HUES64 (cell line): ENCODE data around the gene REG3G.

Experiments
- H3K27ac ChIP-seq: 2 replicates; pipeline ENCODE4 v1.7.0; 2013; ENCODE audit warnings: low read depth, low read length, inconsistent platforms
- H3K27me3 ChIP-seq: 2 replicates; pipeline ENCODE4 v1.6.1; 2013; ENCODE audit warnings: mild to moderate bottlenecking, low read length; ENCODE audit not compliant: insufficient read depth
- H3K36me3 ChIP-seq: 2 replicates; pipeline ENCODE4 v1.6.1; 2013; ENCODE audit warnings: mild to moderate bottlenecking, low read length; ENCODE audit not compliant: insufficient read depth
- H3K4me1 ChIP-seq: 2 replicates; pipeline ENCODE4 v1.6.1; 2013; ENCODE audit warnings: mild to moderate bottlenecking, low read length, moderate library complexity; ENCODE audit not compliant: insufficient read depth
- H3K4me3 ChIP-seq: 2 replicates; pipeline ENCODE4 v1.5.1; 2013; ENCODE audit warnings: mild to moderate bottlenecking, low read length, moderate library complexity
- H3K9ac ChIP-seq: 2 replicates; pipeline ENCODE4 v1.6.1; 2013; ENCODE audit warnings: mild to moderate bottlenecking, low read depth, low read length
- H3K9me3 ChIP-seq: 2 replicates; pipeline ENCODE4 v1.6.1; 2013; ENCODE audit warnings: low read depth, low read length; ENCODE audit not compliant: insufficient read depth
- WGBS: fragments of 150-250, 120-280 bp; methylation state at CpG from one replicate; pipeline ENCODE4 v1.1.7; 2013; ENCODE audit warnings: missing lambda C conversion rate; 5-methylcytosine and 5-hydroxymethylcytosine counted together

REG3G gene

GRCh38 chr2:78992807-78993517 lies 32.5 kb upstream of the REG3G start:
- H3K27me3 ChIP-seq = peaks cover 31% of the 10 kb centered on the region
- H3K36me3 ChIP-seq = no peaks in the 10 kb centered on the region
- H3K9ac ChIP-seq = no peak overlapping the region
- H3K27ac ChIP-seq = no peak overlapping the region
- WGBS = 3% methylated on average over 45 of the region's 45 CpGs
- H3K9me3 ChIP-seq = no peaks in the 10 kb centered on the region
- H3K4me3 ChIP-seq = peak overlapping the region; percentile 57
- H3K4me1 ChIP-seq = no peaks in the 10 kb centered on the region

- no peak overlapping the region for H3K27ac ChIP-seq
- peak overlapping the region; percentile 57 for H3K4me3 ChIP-seq
- H3K27me3 ChIP-seq = peaks cover 31% of the 10 kb centered on the region
- WGBS = 78% methylated on average over 25 of the region's 25 CpGs
- no peak overlapping the region for H3K9ac ChIP-seq
- H3K36me3 ChIP-seq = no peaks in the 10 kb centered on the region
- no peaks in the 10 kb centered on the region for H3K9me3 ChIP-seq
- H3K4me1 ChIP-seq = no peaks in the 10 kb centered on the region
Measured at GRCh38 chr2:78993518-78994148, 31.9 kb upstream of the REG3G start.

GRCh38 chr2:78994789-78995188 lies 30.7 kb upstream of the REG3G start:
- H3K27ac ChIP-seq = no peak overlapping the region
- WGBS = 92% methylated on average over 1 of the region's 1 CpG
- H3K27me3 ChIP-seq = peaks cover 31% of the 10 kb centered on the region
- no peak overlapping the region for H3K9ac ChIP-seq
- no peak overlapping the region for H3K4me3 ChIP-seq
- H3K36me3 ChIP-seq = no peaks in the 10 kb centered on the region
- no peaks in the 10 kb centered on the region for H3K9me3 ChIP-seq
- H3K4me1 ChIP-seq = no peaks in the 10 kb centered on the region

- H3K27ac ChIP-seq = no peak overlapping the region
- 71% methylated on average over 3 of the region's 3 CpGs for WGBS
Measured at GRCh38 chr2:78999406-78999805, 26.1 kb upstream of the REG3G start.

GRCh38 chr2:79000008-79000576 lies 25.4 kb upstream of the REG3G start:
- no peaks in the 10 kb centered on the region for H3K9me3 ChIP-seq
- H3K4me1 ChIP-seq = no peaks in the 10 kb centered on the region
- H3K9ac ChIP-seq = no peak overlapping the region
- H3K36me3 ChIP-seq = no peaks in the 10 kb centered on the region
- H3K4me3 ChIP-seq = no peak overlapping the region
- H3K27me3 ChIP-seq = peaks cover 2% of the 10 kb centered on the region
- WGBS = 72% methylated on average over 4 of the region's 4 CpGs
- no peak overlapping the region for H3K27ac ChIP-seq

More at GRCh38 chr2:78999406-78999805, 26.1 kb upstream of the REG3G start:
- Histone ChIP-seq H3K9me3 (no peaks in the 10 kb centered on the region), H3K36me3 (no peaks in the 10 kb centered on the region), H3K27me3 (peaks cover 9% of the 10 kb centered on the region), H3K9ac (no peak overlapping the region), H3K4me3 (no peak overlapping the region), H3K4me1 (no peaks in the 10 kb centered on the region)

- H3K36me3 ChIP-seq = no peaks in the 10 kb centered on the region
- H3K9me3 ChIP-seq = no peaks in the 10 kb centered on the region
- no peaks in the 10 kb centered on the region for H3K27me3 ChIP-seq
- no peaks in the 10 kb centered on the region for H3K4me1 ChIP-seq
- H3K27ac ChIP-seq = no peak overlapping the region
- H3K9ac ChIP-seq = no peak overlapping the region
- WGBS = 100% methylated on average over 1 of the region's 1 CpG
- H3K4me3 ChIP-seq = no peak overlapping the region
Measured at GRCh38 chr2:79001285-79001684, 24.2 kb upstream of the REG3G start.

- Histone ChIP-seq H3K4me1 (no peaks in the 10 kb centered on the region), H3K36me3 (no peaks in the 10 kb centered on the region), H3K9ac (no peak overlapping the region), H3K27ac (no peak overlapping the region), H3K4me3 (no peak overlapping the region), H3K9me3 (no peaks in the 10 kb centered on the region), H3K27me3 (no peaks in the 10 kb centered on the region)
- 96% methylated on average over 5 of the region's 5 CpGs for WGBS
Measured at GRCh38 chr2:79004680-79005079, 20.8 kb upstream of the REG3G start.

GRCh38 chr2:79005216-79005615 lies 20.3 kb upstream of the REG3G start:
- no peak overlapping the region for H3K4me3 ChIP-seq
- 93% methylated on average over 3 of the region's 3 CpGs for WGBS
- H3K9me3 ChIP-seq = no peaks in the 10 kb centered on the region
- no peaks in the 10 kb centered on the region for H3K27me3 ChIP-seq
- H3K27ac ChIP-seq = no peak overlapping the region
- no peaks in the 10 kb centered on the region for H3K36me3 ChIP-seq
- no peak overlapping the region for H3K9ac ChIP-seq
- H3K4me1 ChIP-seq = no peaks in the 10 kb centered on the region

GRCh38 chr2:79009388-79009787 lies 16.1 kb upstream of the REG3G start:
- no peak overlapping the region for H3K9ac ChIP-seq
- H3K9me3 ChIP-seq = no peaks in the 10 kb centered on the region
- H3K27ac ChIP-seq = no peak overlapping the region
- no peaks in the 10 kb centered on the region for H3K36me3 ChIP-seq
- WGBS = 96% methylated on average over 2 of the region's 2 CpGs
- no peaks in the 10 kb centered on the region for H3K4me1 ChIP-seq
- H3K4me3 ChIP-seq = no peak overlapping the region
- no peaks in the 10 kb centered on the region for H3K27me3 ChIP-seq

GRCh38 chr2:79011496-79011895 lies 14.0 kb upstream of the REG3G start:
- no peaks in the 10 kb centered on the region for H3K27me3 ChIP-seq
- H3K36me3 ChIP-seq = no peaks in the 10 kb centered on the region
- no peak overlapping the region for H3K9ac ChIP-seq
- H3K4me1 ChIP-seq = no peaks in the 10 kb centered on the region
- no peak overlapping the region for H3K4me3 ChIP-seq
- WGBS = 94% methylated on average over 4 of the region's 4 CpGs
- no peak overlapping the region for H3K27ac ChIP-seq
- H3K9me3 ChIP-seq = no peaks in the 10 kb centered on the region

- Histone ChIP-seq H3K9ac (no peak overlapping the region), H3K4me1 (no peaks in the 10 kb centered on the region), H3K9me3 (no peaks in the 10 kb centered on the region), H3K27ac (no peak overlapping the region), H3K4me3 (no peak overlapping the region), H3K36me3 (no peaks in the 10 kb centered on the region), H3K27me3 (no peaks in the 10 kb centered on the region)
- 91% methylated on average over 5 of the region's 6 CpGs for WGBS
Measured at GRCh38 chr2:79013629-79014028, 11.9 kb upstream of the REG3G start.
